NCI-H1105 (cell line): Measurements from ENCODE around the gene TTLL3.

ENCODE experiments used
- DNase-seq: peaks from one replicate; lab custom pipeline; 2025; lab: John Stamatoyannopoulos, UW

The TTLL3 gene

DNA sequence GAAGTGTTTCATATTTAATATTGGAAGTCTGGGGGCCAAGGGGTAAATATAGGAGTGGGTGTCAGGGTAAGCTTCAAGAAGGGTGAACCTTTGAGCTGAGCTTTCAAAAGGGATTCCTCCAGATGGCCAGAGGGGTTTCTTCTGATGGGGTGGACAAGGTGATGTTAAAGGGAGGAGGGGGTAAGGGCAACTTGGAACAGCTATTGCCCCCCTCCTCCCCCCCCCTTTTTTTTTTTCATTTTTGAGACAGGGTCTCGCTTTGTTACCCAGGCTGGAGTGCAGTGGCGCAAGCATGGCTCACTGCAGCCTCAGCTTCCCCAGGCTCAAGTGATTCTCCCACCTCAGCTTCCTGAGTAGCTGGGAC is 2.1 kb upstream of the TTLL3 start:
- no peak for DNase-seq

DNA sequence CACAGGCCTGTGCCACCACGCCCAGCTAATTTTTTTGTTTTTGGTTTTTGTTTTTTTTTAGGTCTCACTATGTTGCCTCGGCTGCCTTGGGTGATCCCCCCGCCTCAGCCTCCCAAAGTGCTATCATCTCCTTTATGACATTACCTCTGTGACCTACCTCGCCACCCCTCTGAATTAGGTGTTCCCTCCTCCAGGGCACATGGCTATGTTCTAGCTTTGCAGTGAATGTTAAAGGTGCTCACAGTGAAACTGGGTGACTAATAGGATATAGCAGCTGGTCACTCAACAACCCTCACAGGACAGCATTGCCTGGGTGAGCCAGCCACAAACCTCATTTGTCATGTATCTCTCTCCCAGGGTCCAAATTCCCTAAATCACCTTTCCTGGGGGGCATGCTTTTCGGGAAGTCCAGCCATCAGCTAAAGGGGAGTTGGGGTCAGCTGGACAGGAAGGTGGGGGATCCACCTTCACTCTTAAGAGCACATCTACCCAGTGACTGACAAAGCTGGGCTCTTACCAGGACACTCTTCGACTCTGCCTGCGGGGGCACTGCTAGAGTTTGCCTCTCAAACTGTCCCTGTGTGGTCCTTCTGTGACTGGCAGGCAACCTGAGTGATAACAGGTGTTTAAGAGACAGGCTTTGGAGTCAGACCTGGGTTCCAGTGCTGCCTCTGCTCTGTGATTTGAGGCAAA is 1.6 kb upstream of the TTLL3 start:
- no peak for DNase-seq

DNA sequence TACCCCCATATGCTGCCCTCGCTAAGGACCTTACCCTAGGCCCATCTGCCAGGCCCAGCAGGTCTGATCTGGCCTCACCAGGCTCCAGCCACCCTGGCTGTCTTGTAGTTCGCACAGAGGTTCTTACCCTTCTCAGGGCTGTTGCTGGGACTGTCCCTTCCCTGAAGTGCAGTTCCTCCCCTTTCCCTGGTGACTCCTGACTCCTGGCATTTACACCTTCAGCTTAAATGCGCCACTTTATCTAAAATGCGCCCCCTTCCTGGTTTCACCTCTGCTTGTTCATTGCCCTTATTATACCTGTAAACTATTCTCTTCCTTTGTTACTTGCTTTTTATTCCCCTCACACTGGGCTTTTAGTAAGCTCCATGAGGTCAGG is 835 bp upstream of the TTLL3 start:
- DNase-seq, result no peak

- DNase-seq, result no peak
Measured at GRCh38 chr3:9810433-9810770, 340 bp downstream of the TTLL3 start.

DNA sequence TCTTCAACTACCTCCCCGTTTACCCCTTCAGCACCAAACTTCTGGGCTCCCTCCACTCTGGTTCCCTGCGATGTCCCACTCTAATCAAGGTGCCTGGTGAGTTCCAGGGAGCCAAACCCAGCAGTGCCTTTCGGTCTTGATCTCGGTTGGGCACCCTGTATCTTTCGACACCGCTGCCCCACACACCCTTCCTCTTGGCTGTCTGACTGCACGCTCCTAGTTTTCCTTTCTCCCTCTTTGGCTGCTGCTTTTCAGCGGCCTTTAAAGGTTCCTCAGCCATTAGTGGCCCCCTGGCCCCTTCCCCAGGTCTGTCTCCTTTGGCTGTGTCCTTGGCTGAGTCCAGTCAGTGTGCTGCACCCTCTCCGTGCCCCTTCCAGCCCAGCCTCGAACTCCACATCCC is 784 bp downstream of the TTLL3 start:
- DNase-seq, result no peak

DNA sequence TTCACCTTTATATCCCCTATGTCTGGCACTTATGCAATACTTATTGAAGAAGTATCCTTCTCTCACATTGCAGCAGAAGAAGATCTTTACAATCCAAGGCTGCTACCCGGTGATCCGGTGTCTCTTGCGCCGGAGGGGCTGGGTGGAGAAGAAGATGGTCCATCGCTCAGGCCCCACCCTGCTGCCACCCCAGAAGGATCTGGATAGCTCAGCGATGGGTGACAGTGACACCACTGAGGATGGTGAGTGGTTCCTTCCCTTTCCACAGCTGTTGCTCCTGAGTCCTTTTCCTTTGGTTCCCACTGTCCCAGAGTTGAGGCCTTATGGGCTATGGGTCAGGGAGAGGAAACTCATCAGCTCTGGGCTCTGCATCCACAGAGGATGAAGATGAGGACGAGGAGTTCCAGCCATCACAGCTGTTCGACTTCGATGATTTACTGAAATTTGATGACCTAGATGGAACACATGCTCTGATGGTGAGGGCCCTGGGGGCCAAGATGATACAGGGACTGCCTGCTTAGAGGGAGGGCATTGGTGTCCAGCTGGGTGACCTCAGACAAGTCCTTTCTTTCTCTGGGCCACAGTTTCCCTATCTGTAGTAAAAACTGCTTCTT is 2.9 kb downstream of the TTLL3 start:
- DNase-seq, result no peak

GRCh38 chr3:9815986-9816385 is 5.9 kb downstream of the TTLL3 start:
- DNase-seq, result no peak

DNA sequence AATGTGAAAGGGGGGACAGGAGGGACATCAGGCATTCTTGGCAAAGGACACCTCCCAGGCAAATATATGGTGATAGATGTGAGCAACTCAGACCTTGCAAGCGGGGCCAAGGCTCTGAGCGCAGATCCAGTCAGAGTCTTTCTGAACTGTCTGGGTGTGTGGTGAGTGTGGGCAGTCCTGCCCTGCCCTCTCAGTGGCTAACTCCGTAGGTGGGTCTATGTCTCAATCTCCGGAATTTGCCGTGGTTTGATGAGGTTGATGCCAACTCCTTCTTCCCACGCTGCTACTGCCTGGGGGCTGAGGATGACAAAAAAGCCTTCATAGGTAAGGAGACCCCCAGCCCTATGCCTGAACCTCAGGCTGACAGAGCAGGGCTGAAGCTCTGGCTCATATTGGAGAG is 7.4 kb downstream of the TTLL3 start:
- no peak for DNase-seq

GRCh38 chr3:9818666-9819335 is 8.7 kb downstream of the TTLL3 start:
- DNase-seq, result no peak

GRCh38 chr3:9820543-9820942 is 10.5 kb downstream of the TTLL3 start:
- no peak for DNase-seq

DNA sequence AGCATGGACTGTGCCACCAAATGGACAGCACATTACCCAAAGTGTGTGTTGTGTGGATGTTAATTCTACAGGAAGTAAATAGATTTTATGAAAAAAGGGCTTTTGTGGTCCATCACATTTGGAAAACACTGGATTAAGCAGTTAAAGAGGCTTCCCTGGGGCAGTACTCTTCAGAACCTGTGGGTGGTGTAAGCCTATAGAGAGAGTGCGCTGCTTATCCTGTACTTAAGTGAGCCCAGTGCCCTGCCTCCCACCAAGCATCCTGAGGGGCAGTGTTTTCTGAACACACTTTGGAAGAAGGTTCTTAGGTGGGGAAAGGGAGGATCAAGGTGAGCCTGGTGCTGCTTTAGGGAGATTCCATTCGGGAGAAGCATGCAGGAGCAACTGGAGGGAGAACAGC is 10.9 kb downstream of the TTLL3 start:
- DNase-seq, result no peak

GRCh38 chr3:9825451-9826040 is 15.5 kb downstream of the TTLL3 start:
- no peak for DNase-seq

GRCh38 chr3:9826815-9827573 is 16.9 kb downstream of the TTLL3 start:
- DNase-seq, result no peak

- no peak for DNase-seq
Measured at GRCh38 chr3:9828801-9829755, 19.0 kb downstream of the TTLL3 start.

- no peak for DNase-seq
Measured at GRCh38 chr3:9831253-9831652, 21.2 kb downstream of the TTLL3 start.

- no peak for DNase-seq
Measured at GRCh38 chr3:9833078-9833477, 23.0 kb downstream of the TTLL3 start.

DNA sequence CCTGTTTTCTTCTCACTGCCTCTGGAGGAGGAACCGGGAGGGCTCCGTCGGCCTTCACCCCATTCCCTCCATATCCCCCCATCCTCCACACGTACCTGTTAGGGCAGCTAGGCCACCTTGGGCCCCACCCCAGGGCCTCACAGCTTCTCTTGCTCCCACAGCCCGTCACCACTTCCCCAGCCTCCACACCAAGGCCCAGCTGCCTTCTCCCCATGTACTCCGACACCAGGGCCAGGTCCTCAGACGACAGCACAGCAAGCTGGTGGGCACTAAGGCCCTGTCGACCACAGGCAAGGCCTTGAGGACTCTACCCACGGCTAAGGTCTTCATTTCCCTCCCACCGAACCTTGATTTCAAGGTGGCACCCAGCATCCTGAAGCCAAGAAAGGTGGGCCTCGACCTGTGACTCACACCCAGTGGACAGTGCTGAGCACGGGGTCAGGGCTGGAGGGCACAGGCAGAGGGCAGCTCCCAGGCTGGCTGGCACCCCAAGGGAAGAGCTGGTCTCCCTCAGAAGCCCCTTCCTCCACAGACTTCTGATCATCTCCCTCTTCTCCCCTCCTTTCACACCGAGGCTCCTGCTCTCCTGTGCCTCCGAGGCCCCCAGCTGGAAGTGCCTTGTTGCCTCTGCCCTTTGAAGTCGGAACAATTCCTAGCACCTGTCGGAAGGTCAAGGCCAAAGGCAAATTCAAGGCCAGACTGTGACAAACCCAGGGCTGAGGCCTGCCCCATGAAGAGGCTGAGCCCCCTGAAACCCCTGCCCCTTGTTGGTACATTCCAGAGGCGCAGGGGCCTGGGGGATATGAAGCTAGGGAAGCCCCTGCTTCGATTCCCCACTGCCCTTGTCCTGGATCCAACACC is 24.7 kb downstream of the TTLL3 start:
- DNase-seq, result no peak

DNA sequence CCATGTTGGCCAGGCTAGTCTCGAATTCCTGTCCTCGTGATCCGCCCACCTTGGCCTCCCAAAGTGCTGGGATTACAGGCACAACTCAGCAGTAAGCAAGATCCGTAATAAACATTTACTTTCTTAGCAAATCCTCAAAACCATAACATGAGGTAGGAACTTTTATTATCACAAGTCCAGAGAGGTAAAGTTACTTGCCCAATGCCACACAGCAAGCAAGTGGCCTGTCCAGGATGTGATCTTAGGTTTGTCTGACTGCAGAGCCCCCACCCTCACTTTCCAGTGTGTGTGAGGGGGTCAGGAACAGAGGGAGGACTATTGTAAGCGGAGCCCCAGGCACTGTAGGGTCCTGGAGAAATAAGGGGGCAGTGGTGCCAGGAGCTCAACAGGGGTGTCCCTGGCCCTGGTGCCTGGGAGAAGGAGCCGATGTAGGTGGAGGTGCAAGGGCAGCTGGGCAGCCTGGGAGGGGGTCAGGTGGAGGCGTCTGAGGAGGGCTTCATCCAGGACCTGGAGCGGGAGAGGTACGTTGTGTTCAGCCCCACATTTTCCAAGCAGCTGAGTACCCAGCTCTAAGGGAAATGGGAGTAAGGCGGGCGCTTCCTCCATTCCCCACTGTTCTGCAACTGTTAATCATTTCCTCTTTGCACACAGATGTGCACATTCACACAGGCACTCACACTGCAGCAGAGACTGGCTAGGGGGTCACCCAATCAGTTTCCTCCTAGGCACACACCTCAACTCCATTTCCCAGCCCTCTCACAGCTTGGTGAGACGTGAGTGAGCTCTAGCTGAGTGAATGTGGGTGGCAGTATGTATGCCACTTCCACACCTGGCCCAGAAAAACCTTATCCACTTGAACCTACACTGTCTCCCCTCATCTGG is 27.9 kb downstream of the TTLL3 start:
- DNase-seq, result no peak

DNA sequence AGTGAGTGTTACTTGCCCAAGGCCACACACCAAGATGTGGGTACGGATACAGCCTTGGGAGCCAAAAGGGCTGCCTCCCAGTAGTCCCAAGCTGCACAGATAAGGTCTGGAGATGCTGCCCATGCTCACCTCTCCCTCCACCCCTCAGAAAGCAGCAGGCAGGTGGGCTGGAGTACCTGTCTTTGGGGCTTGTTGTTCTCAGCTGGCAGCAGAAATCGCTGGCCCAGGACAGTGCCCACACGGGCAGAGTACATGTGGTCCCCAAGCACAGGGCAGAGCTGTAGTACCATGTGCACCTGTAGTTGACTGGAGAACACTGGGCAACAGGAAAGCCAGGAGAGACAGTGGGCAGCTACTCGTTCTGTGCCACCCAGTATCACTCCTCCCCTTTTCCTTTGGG is 28.8 kb downstream of the TTLL3 start:
- no peak for DNase-seq

DNA sequence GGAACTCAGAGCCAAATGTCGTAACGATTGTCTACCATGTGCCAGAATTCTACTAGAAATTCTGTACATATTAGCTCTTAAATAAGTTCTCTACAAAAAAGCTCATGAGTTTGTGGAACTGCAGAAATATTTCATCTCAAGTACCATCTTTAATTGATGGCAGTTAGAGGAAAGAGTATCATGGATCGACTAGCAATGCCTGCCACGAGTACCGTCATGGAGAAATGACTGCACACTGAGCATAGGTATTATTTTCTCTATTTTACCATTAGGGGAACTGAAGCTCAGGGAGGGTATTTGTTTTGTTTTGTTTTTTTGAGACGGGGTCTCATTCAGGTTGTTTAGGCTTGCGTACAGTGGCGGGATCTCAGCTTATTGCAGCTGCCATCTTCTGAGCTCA is 31.0 kb downstream of the TTLL3 start:
- no peak for DNase-seq
